GM21390 (cell line): Measurements from ENCODE around the gene NKX2-8.

Source experiments
- ATAC-seq: cut with Tn5 transposase; IDR thresholded peaks from one replicate; pipeline ENCODE4 v1.9.1; 2021; ENCODE audit not compliant: unreplicated experiment

The NKX2-8 gene

GRCh38 chr14:36582011-36582873 lies at the start of gene NKX2-8:
Gene NKX2-8 (minus strand): TSS chr14:36582614. CDS start chr14:36582389, 225 bp downstream.
- no peak for ATAC-seq

- ATAC-seq, result no peak
Measured at GRCh38 chr14:36627981-36628380, 45.6 kb upstream of the NKX2-8 start.

GRCh38 chr14:36626151-36626550 lies 43.7 kb upstream of the NKX2-8 start:
- ATAC-seq, result no peak

GRCh38 chr14:36625436-36625835 lies 43.0 kb upstream of the NKX2-8 start:
- ATAC-seq, result no peak

- no peak for ATAC-seq
Measured at GRCh38 chr14:36625014-36625413, 42.6 kb upstream of the NKX2-8 start.

GRCh38 chr14:36619853-36620252 lies 37.4 kb upstream of the NKX2-8 start:
- no peak for ATAC-seq

- ATAC-seq, result no peak
Measured at GRCh38 chr14:36619131-36619530, 36.7 kb upstream of the NKX2-8 start.

GRCh38 chr14:36618641-36619040 lies 36.2 kb upstream of the NKX2-8 start:
- ATAC-seq, result no peak

- ATAC-seq, result no peak
Measured at GRCh38 chr14:36617824-36618223, 35.4 kb upstream of the NKX2-8 start.

GRCh38 chr14:36605506-36605857 lies 23.1 kb upstream of the NKX2-8 start:
- no peak for ATAC-seq

- ATAC-seq, result peak; percentile 64
Measured at GRCh38 chr14:36604757-36605505, 22.5 kb upstream of the NKX2-8 start.

GRCh38 chr14:36600431-36600830 lies 18.0 kb upstream of the NKX2-8 start:
- ATAC-seq, result no peak

GRCh38 chr14:36591482-36591881 lies 9.1 kb upstream of the NKX2-8 start:
- ATAC-seq, result no peak

- no peak for ATAC-seq
Measured at GRCh38 chr14:36588788-36589187, 6.4 kb upstream of the NKX2-8 start.

- no peak for ATAC-seq
Measured at GRCh38 chr14:36588119-36588518, 5.7 kb upstream of the NKX2-8 start.

GRCh38 chr14:36585100-36585499 lies 2.7 kb upstream of the NKX2-8 start:
- ATAC-seq, result no peak

- no peak for ATAC-seq
Measured at GRCh38 chr14:36583893-36584811, 1.7 kb upstream of the NKX2-8 start.

GRCh38 chr14:36583242-36583892 lies 953 bp upstream of the NKX2-8 start:
- ATAC-seq, result no peak

GRCh38 chr14:36582874-36583241 lies 444 bp upstream of the NKX2-8 start:
- ATAC-seq, result no peak
